GM10248 (cell line): ENCODE results near the gene NDUFB10.

ENCODE experiments used
- CTCF ChIA-PET: fragments of 300-600 bp; sonication (Branson Sonifier 250); formaldehyde crosslinking; extraction: SDS; loops from one replicate; lab custom pipeline; 2021; ENCODE audit warnings: antibody characterized with exemption; lab: Yijun Ruan, JAX
- POLR2A ChIA-PET: fragments of 350-650 bp; sonication (Branson Sonifier 250); formaldehyde crosslinking; extraction: SDS; loops from one replicate; lab custom pipeline; 2020; ENCODE audit warnings: antibody characterized with exemption; lab: Yijun Ruan, JAX
- DNase-seq: peaks from one replicate; pipeline ENCODE4 v3.0.0; 2012; ENCODE audit errors: extremely low spot score
- CTCF ChIP-seq: IDR thresholded peaks from 2 replicates; pipeline ENCODE4 v1.5.1; 2012; ENCODE audit warnings: mild to moderate bottlenecking, low read depth; ENCODE audit errors: extremely low read depth, missing control alignments, control extremely low read depth

Gene NDUFB10

GRCh38 chr16:1945559-1946391, 13.6 kb upstream of the NDUFB10 start:
- ChIA-PET CTCF (interaction anchor here (1.2 to 1.6 kb wide), 3 partner anchors 10 to 17 kb away, joined by 3 to 5 read pairs (median 5); partner anchors contain the start of gene NDUFB10), POLR2A (interaction anchor here (1.0 to 1.4 kb wide), 2 partner anchors 19 to 210 kb away, joined by 3 to 4 read pairs; partner anchors contain the start of genes RPS2 and TRAF7)
- DNase-seq: no peak
- no peak for TF ChIP-seq CTCF

GRCh38 chr16:1946495-1947368, 12.6 kb upstream of the NDUFB10 start:
- POLR2A ChIA-PET: interaction anchor here (0.6 to 1.4 kb wide), 3 partner anchors 18 to 413 kb away, joined by 3 to 5 read pairs (median 4); partner anchors contain the start of genes RPS2, TMEM204 and TRAF7
- TF ChIP-seq CTCF: no peak
- DNase-seq: no peak
- CTCF ChIA-PET: interaction anchor here (1.0 to 1.6 kb wide), 3 partner anchors 9 to 12 kb away, joined by 3 to 5 read pairs (median 5); partner anchors contain the start of gene NDUFB10

GRCh38 chr16:1947369-1947670, 12.0 kb upstream of the NDUFB10 start:
- no peak for DNase-seq
- TF ChIP-seq CTCF: no peak
- ChIA-PET CTCF (interaction anchor here (1.0 to 1.4 kb wide), 2 partner anchors 8 to 10 kb away, joined by 3 to 5 read pairs; no protein-coding TSS in a partner anchor), POLR2A (interaction anchor here (0.6 kb wide), 1 partner anchor 414 kb away, joined by 5 read pairs; the partner anchor contains the start of gene TMEM204)

GRCh38 chr16:1949507-1949906, 9.8 kb upstream of the NDUFB10 start:
- no peak for TF ChIP-seq CTCF
- DNase-seq: no peak
- ChIA-PET POLR2A (interaction anchor here (1.1 kb wide), 1 partner anchor 15 kb away, joined by 4 read pairs; the partner anchor contains the start of gene RPS2), CTCF (interaction anchor here (1.5 kb wide), 1 partner anchor 122 kb away, joined by 3 read pairs; the partner anchor contains the start of gene FAHD1)

GRCh38 chr16:1950047-1950446, 9.3 kb upstream of the NDUFB10 start:
- ChIA-PET CTCF (interaction anchor here (1.5 kb wide), 1 partner anchor 123 kb away, joined by 3 read pairs; the partner anchor contains the start of gene FAHD1), POLR2A (interaction anchor here (1.1 kb wide), 1 partner anchor 15 kb away, joined by 4 read pairs; the partner anchor contains the start of gene RPS2)
- no peak for TF ChIP-seq CTCF
- no peak for DNase-seq
